Kidney (tissue), 14 donors: ENCODE data around the gene NETO1. TPM values are rescaled to one million over a fixed set of nuclear protein-coding genes. Genes with fewer than 3 reads are reported as not detected.

Experiments used
- DNase-seq, 5 donors: peaks; one replicate each; pipeline ENCODE4 v3.0.0-alpha.2; 2013 to 2020
- FAIRE-seq: peaks from 2 replicates; lab custom pipeline; 2012; peaks lifted over from hg19 to GRCh38; lab: Jason Lieb, UNC
- H3K27ac ChIP-seq, 2 donors: one replicate each; pipeline ENCODE4 v1.7.0; 2013; ENCODE audit warnings: low read depth in 2 of 2, low read length in 2 of 2, inconsistent platforms in 1 of 2
- H3K27me3 ChIP-seq: one replicate; pipeline ENCODE4 v1.7.1; 2013; ENCODE audit warnings: low read length, inconsistent platforms; ENCODE audit not compliant: control insufficient read depth, insufficient read depth
- H3K36me3 ChIP-seq, 3 donors: one replicate each; pipeline versions ENCODE4 v1.7.0 to v1.7.1; 2013; ENCODE audit warnings: low read length in 3 of 3, control low read depth in 1 of 3, inconsistent platforms in 1 of 3; ENCODE audit not compliant: insufficient read depth in 3 of 3, control insufficient read depth in 2 of 3
- H3K4me1 ChIP-seq, 3 donors: one replicate each; pipeline versions ENCODE4 v1.7.0 to v1.7.1; 2013; ENCODE audit warnings: low read length in 3 of 3, inconsistent platforms in 1 of 3, low read depth in 1 of 3; ENCODE audit not compliant: control insufficient read depth in 2 of 3, insufficient read depth in 2 of 3
- H3K4me3 ChIP-seq, 3 donors: one replicate each; pipeline versions ENCODE4 v1.7.0 to v1.8.1; 2013; ENCODE audit warnings: low read length in 3 of 3, control low read depth in 1 of 3, inconsistent platforms in 1 of 3
- H3K9ac ChIP-seq, 3 donors: one replicate each; pipeline versions ENCODE4 v1.7.0 to v1.7.1; 2013; ENCODE audit warnings: low read length in 3 of 3, control low read depth in 1 of 3, inconsistent platforms in 1 of 3
- H3K9me3 ChIP-seq, 3 donors: one replicate each; pipeline versions ENCODE4 v1.7.0 to v1.7.1; 2013; ENCODE audit warnings: low read length in 3 of 3, control low read depth in 1 of 3, inconsistent platforms in 1 of 3; ENCODE audit not compliant: control insufficient read depth in 2 of 3, insufficient read depth in 1 of 3
- CTCF ChIP-seq: IDR thresholded peaks from 3 replicates; pipeline ENCODE4 v1.5.1; 2012; ENCODE audit warnings: mild to moderate bottlenecking, moderate library complexity, borderline replicate concordance; ENCODE audit not compliant: insufficient read depth; ENCODE audit errors: extremely low read depth
- intact Hi-C: fragments of 100-400 bp; cut with DNase I; formaldehyde crosslinking; loops from one replicate; pipeline ENCODE4 v1.11.1; 2022
- polyA plus RNA-seq: library from polyadenylated mRNA; stranded (reverse); fragments of 350-450 nt; fragmentation: Illumina TruSeq; extraction: RNeasy Lipid Tissue Mini Kit (QIAGEN cat#74804); gene quantifications from one replicate; pipeline ENCODE4 v1.2.3, GENCODE V29; 2014; ENCODE audit warnings: low read depth, low replicate concordance; ENCODE audit not compliant: insufficient read depth
- total RNA-seq: library from RNA; stranded (reverse); fragmentation: NEBNext Ultra II Directional; extraction: Animal tissue kit (Norgen Biotek cat#: 25700); gene quantifications from one replicate; pipeline ENCODE4 v1.2.1, GENCODE V29; 2021
- donor health status: control.
- donor health status: control.
- donor health status: control.
- donor health status: control.
- donor health status: control.
- donor health status: DM: yes; HTN: yes; CAD: no.
- donor health status: Normal renal cell carcinoma (clear cell type).

Gene NETO1
- total and polyA plus RNA-seq, 2 donors from 2014 or later: 1.6 TPM; not detected in 1

- FAIRE-seq (no peak), DNase-seq (no peak)
- H3K27ac ChIP-seq: no peak overlapping the region
- H3K9ac ChIP-seq: no peak overlapping the region
- no peaks in the 10 kb centered on the region for H3K36me3 ChIP-seq
- no peaks in the 10 kb centered on the region for H3K4me1 ChIP-seq
- H3K9me3 ChIP-seq: no peaks in the 10 kb centered on the region
- intact Hi-C loops: no loop called here
- no peak overlapping the region for H3K4me3 ChIP-seq
- no peaks in the 10 kb centered on the region for H3K27me3 ChIP-seq
- TF ChIP-seq CTCF: no peak
Measured at GRCh38 chr18:72808680-72809079, 59.1 kb downstream of the NETO1 start.

DNA sequence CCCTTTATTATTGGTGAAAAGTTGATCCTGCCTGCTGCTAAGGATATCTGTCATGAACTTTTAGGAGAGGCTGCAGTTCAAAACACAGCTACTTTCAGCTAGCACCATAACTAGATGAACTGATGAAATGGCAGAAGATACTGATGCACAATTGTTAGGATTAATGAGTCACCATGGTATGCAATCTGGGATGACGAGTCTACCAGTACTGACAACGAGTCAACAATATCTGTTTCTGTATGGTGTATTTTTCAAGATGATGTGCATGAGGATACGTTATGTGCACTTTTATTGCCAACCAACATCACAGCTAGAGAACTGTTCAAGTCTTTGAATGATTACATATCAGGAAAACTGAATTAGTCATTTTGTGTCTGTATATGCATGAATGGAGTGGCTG is 68.7 kb downstream of the NETO1 start:
- FAIRE-seq: no peak
- TF ChIP-seq CTCF: no peak

DNA sequence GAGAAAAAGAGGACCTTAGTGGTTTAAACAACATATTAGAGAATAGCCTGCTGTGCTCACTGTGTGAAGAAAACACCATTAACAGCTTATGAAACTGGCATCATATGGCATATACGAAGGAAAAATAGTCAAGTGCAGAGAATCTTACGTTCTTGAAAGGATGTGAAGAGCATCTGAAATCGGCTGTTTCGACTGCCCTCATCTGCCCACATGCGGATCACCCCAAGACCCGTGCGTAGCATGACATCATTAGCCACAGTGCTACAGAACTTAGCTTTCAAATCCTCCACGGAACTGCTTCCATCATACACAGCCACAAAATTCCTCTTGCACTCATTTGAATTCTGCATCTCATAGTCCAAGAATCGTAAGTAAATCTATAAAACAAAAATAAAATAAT is 84.3 kb downstream of the NETO1 start:
- no peaks in the 10 kb centered on the region for H3K4me1 ChIP-seq

More for the DNA sequence above, 68.7 kb downstream of the NETO1 start:
- Histone ChIP-seq H3K27me3 (no peaks in the 10 kb centered on the region), H3K4me1 (no peaks in the 10 kb centered on the region), H3K27ac (no peak overlapping the region), H3K4me3 (no peak overlapping the region), H3K9me3 (no peaks in the 10 kb centered on the region), H3K36me3 (no peaks in the 10 kb centered on the region), H3K9ac (no peak overlapping the region)
- DNase-seq: no peak
- intact Hi-C loops: no loop called here

More for the DNA sequence above, 84.3 kb downstream of the NETO1 start:
- Histone ChIP-seq H3K27me3 (no peaks in the 10 kb centered on the region), H3K9ac (no peak overlapping the region), H3K9me3 (no peaks in the 10 kb centered on the region), H3K4me3 (no peak overlapping the region), H3K27ac (no peak overlapping the region), H3K36me3 (no peaks in the 10 kb centered on the region)
- FAIRE-seq (no peak), DNase-seq (no peak)
- TF ChIP-seq CTCF: no peak
- intact Hi-C loops: no loop called here
